Measurements from ENCODE around the gene CLIC6.

The CLIC6 gene

DNA sequence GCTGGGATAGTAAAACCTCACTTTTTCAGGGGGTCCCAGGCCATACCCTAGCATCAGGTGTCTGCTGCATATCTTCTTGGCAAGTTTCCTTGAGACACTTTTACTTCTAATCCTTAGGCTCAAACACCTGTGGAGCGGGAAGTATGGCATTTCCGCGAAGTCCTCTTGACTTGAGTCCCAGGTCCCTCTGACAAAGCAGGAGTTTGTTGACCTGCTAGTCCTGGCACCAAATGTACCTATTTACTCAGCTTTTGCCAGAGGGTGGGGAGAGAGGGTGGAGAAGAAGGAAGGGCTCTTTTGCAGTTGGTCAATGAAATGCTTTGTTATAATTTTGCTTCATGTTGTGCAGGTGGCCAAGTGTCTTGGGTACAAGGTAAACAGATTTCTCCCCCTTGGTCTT lies 59.7 kb downstream of the CLIC6 start:
- no peak for DNase-seq (ENCODE audit: low spot score)

DNA sequence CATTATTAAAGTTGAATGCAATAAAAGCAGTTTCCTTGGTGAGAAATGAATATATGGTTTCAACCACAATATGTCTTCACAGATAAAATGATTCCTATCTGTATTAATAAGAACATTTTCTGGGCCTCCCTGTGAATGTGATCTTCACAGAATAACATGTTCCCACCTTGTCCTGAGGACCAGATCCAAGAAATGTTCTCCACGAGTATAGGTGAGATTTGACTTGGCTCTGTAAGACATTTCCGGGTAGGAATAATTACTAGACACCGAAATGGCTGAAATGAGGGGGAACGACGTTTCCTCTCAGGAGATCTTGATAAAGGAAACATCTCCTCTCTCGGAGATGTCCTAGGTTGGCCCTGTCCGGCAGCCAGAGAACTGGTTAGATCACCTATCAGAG lies 61.4 kb downstream of the CLIC6 start:
- no peak for DNase-seq (ENCODE audit: low spot score)

DNA sequence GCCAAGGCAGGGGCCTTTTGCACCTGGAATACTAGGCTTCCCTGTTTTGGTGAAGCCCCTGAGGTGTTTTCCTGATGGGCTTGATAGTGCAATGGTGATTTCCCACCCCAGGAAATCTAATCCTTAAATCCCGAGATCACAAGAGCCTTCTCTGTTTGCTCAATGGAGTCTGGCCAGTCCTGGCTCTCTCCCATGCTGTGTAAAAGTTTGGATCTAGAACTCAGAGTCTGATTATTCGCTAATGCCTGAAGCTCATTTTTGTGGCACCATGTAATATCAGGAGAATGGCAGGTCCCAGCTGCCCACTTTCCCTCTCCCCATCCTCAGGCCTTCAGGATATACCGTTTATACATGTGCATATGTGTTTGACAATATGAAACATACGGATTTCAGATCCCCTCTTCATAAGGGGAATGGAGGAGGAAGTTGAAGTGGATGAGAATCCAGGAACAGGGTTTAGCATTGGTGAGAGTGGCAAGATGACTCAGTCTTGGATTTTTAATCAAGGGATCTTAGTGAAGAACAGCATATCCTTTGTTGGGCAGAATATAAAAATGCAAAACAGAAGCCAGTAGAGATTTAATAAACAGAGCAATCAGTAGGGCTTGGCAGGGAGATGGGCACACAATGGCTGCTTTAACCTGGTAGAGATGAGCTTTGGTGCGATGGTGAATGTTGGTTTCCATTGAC lies 62.1 kb downstream of the CLIC6 start:
- no peak for DNase-seq (ENCODE audit: low spot score)

DNA sequence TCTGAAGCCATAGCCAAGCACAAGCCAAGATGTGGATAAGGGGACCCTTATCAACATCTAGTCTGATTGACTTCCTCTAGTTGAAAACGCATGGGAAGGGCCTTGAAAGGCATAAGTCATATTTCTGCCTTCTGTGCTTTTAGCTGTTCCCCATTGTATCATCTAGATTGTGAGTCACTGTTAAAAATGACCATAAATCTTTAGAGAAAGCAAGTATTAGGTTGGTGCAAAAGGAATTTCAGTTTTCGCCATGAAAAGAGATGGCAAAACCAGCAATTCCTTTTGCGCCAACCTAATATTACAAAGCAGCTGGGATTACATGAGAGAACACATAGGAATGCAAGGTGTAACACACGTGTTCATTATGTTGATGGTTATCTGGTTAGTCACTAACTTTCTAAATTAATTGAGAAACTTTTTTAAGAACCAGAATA lies 63.6 kb downstream of the CLIC6 start:
- DNase-seq (ENCODE audit: low spot score): no peak

DNA sequence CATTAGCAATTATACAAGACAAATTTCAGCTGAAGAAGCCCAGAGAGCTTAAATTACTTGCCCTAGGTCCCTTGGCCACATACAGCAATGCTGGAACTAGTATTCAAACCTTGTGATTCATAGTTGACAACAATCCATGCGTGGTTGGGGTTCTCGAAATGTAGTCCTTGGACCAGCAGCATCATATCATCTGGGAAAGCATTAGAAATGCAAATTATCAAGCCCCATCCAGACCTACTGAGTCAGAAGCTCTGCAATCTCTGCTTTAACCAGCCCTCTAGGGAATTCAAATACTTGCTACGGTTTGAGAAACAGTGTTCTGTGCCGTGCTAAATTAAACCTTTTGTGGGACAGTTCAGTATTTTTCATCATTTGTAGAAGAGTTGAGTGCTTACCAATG lies 65.1 kb downstream of the CLIC6 start:
- DNase-seq (ENCODE audit: low spot score): no peak

DNA sequence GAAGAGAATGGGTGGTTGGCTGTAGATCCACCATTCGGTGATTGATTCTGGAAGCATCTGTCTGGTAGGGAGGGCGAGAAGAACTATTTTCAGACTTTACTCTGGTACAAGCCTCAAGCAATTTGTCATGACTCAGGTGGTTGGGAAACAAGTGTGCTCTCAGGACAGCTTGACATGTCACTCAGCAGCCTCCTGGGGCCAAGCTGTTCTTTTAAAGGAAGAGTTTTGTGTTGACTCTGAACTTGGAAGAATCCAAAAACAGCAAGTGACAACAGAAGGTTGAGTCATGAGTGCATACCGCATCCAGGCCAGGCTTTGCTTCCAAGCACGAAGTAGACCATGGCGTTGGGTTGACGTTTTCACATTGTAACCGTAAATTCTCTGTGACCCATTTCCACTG lies 65.9 kb downstream of the CLIC6 start:
- no peak for DNase-seq (ENCODE audit: low spot score)

DNA sequence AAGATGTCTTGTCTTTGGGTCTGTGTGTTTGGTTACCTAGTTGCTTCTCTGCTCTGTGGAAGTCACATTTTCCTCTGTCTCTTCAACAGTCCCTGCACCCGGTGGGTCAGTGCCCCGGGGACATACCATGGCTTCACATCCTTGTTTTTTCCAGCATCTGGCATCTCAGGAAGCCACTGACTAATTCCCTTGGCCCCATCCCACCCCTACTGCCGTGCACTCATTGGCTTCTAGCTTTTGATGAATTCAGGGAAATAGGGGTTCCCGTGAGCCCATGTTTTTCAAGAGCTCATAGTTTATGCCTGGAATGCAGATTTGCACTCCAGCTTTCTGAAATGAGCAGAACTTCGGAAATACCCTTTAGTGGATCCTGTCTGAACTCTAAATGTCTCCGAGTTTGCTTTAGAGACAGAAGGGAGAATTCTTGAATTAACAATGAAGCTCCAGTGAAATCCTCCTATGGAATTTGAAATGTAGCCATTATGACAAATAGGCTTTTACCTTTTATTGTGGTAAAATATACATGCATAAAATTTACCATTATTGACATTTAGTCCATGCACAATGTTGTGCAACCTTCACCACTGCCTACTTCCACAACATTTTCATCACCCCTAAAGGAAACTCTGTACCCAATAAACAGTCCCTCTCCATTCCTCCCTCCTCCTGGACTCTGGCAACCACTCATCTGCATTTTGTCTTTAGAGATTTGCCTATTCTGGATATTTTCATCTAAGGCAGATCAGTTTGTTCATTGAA lies 67.5 kb downstream of the CLIC6 start:
- no peak for DNase-seq (ENCODE audit: low spot score)

DNA sequence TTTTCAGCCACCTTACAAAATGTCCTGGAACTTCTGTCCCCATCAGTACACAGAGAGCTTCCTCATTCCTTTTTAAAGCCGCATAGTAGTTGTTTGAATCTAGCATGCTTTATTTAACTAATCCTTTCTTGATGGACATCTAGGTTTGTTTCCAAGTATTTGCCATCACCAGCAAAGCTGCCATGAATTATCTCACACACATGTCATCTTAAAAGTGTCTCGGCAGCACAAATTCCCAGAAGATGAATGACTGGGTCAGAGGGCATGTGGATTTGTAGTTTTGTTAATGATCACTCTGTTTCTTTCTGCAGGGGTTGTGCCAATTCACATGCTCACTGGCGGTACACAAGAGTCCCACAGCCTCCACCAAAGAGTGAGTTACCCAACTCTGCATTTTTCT lies 68.3 kb downstream of the CLIC6 start:
- no peak for DNase-seq (ENCODE audit: low spot score)

DNA sequence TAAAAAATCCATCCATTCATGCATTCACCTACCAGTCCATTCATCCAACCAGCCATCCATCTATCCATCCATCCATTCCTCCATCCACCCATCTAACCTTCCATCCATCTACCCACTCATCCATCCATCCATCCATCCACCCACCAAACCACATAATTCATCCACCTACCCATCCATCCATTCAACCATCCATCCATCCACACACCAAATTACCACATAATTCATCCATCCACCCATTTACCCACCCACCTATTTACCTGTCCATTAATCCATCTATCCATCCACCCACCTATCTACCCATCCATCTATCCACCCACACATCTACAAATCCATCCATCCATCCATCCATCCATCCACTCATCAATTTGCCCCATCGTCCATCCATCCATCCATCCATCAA lies 71.4 kb downstream of the CLIC6 start:
- no peak for DNase-seq (ENCODE audit: low spot score)

DNA sequence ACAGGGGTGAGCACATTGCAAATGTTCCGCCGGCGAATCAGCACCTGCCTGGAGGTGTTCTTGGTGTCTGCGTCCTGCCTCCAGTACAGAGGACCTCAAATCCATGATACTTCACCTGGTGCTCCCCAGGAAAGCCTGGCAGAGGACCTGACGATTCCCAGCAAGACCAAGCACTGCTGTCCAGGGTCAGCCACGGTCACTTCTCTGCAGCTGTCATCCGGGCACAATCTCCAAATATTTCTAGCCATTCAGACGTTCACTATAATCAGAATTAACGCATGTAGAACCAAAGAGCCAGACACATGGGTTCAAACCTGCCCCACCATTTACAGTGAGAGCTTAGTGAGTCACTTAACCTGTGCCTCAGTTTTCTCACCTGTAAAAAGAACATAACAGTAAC lies 74.5 kb downstream of the CLIC6 start:
- DNase-seq (ENCODE audit: low spot score): no peak

DNA sequence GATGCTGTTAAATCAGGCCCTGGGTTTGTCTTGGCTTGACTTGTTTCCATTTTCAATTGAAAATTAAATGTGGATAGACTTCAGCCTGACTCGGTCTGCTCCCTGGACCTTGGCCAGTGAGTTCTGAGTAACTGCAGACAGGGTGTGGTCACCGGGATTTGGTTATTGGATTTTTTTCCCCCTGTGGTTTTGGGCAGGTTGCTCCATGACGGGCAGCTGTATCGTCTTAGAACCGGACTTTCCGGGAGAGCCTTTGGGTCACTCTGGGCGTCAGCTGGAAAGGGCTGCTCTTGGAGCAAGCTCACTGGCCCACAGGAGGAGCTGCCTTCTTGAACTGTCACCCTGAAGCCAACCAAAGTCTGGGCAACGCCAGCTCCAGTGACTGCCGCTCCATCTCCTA lies 75.0 kb downstream of the CLIC6 start:
- DNase-seq (ENCODE audit: low spot score): no peak

DNA sequence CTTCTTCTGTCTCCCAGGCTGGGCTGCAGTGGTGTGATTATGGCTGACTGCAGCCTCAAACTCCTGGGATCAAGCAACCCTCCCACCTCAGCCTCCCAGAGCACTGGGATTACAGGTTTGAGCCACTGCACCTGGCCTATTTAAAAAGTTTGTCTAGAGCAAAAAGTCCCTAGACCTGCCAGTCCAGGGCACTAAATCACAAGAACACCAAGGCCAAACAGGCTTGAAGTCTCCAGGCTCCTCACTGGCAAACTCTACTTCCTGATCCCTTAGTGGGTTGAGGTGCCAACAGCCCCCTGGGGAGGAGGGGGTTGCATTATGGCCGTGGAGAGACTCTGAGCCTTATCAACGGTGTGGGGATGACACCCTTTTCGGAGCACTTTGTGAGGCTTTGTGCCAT lies 76.0 kb downstream of the CLIC6 start:
- no peak for DNase-seq (ENCODE audit: low spot score)

DNA sequence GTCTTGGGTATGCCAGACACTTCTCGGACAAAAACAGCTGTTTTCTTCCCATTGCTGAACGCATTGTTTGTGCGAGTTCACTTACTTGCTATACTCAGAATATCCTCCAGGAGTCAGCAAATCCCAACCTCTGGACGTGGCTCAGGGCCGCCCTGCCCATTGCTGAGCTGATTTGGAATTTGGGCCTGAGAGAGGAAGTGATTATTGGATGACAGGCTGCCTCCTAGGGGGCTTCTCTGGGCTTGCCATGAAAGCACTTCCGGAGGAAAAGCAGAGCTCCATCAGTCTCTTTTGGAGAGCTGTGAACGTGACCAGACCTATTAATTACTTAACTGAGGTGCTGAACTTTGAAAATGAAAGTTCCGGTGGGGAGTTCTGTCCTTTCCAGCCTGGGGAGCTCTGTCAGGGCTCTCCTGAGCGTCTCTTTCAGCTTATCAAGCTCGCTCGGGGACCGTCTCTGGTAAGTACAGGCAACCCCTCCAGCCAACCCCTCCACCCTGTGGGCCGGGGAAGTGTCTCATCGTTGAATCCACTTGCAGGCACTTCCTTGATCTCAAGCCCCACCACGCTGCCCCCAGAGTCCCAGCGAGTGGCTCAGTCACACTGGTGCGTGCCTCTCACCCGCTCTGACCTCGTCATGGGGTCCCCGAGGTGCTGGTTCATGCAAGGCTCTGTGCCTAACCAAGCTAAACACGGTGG lies 76.9 kb downstream of the CLIC6 start:
- peak; percentile 79 for DNase-seq (ENCODE audit: low spot score)

DNA sequence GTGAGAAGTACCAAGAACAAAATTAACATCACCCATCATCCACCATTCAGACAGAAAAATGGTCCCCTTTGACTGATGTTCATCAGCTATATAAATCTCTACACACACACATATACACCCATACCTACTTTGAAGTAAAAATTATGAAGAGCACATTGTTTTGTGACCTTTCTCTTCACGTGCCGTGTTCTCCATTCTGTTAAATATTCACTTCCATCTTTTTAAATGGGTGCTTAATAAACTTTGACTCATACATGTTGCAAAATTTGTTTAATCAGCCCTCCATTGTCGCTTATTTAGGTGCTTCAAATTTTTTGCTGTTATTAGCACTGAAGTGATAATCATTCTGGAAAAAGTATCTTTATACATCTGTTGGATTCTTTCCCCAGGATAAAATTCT lies 80.1 kb downstream of the CLIC6 start:
- DNase-seq (ENCODE audit: low spot score): no peak

DNA sequence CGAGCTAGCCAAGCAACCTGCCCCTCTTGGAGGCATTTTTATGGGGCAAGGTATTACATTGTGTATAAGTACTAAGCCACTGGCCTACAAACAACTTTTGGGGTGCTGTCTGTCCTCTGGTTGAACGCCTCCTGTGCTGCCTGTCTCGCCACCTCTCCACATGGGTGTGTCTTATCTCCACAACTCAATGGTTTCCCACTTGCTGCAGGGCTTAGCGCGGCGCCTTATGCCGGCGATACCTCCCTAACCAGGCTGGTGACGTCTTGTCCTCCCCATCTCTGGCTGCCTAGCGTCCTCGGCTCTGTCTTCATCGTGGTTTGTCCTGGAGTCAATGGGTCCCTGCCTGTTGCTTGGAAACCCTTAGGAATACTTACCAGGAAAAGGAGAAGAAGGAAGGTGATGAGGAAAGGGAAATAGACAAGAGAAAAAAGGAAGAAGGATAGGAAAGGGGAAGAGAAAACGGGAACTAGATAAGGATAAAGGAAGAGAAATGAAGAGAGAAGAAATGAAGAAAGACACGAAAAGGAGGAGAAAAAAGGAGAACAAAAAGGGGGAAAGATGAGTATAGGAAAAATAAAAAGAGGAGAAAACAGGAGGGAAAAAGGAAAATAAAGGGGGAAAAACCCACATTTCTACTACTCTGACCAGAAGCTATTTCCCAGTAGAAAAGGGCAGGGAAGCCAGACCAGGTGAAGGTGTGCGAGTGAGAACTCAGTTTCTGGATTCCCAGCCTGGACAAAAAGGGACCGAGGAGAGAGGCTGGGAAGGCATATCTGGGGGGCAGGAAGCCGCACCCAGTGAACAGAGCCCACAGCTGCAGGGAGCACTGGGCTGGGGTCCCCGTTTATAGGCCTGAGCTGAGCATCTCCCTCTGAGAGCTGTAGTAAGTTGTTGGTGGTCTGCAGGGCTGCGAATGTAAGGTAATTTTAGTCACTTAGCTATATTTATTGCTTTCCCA lies 86.2 kb downstream of the CLIC6 start:
- DNase-seq (ENCODE audit: low spot score): no peak

DNA sequence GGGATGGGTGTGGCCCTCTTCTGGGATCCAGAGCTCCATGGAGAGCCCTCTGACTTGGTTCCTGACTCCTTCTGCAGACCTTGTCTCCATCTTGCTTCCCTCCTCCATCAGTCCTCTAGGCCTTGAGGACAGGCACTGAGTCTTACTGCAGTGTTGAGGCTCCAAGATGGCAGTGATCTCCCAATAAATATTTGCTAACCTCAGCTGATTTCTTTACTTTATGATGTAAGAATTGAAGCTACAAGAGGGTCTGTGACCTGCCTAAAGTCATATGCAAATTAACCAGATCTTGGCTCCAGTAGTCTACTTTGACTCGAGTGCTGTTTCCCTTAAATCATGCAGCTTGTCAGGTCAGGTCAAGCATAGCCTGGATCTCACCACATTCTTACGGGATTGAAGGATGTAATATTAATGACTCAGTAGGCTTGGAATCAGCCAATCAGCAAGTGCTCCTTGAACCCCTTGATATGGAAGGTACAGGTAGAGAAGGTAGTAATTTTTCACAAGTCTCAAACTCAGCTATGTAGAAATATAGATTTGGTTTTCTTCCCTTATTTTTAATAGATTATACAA lies 93.0 kb downstream of the CLIC6 start:
- DNase-seq (ENCODE audit: low spot score): no peak

DNA sequence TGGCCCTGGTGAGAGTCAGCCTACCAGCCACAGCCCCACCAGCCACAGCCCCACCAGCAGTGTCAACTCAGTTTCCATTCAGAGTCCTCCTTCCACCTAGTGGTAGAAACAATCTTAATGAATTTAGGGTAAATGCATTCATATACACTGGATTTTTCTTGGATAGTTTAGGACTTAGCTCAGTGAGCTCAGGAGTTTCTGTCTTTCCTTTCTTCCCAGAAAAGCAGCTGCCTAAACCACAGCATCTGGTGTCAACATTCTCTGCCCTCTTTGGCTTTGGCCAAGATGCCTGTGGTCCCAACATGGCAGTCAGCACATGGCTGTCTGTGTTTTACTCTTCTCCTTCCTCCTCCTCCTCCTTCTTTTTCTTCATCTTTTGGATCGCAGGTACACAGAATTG lies 94.0 kb downstream of the CLIC6 start:
- DNase-seq (ENCODE audit: low spot score): no peak

DNA sequence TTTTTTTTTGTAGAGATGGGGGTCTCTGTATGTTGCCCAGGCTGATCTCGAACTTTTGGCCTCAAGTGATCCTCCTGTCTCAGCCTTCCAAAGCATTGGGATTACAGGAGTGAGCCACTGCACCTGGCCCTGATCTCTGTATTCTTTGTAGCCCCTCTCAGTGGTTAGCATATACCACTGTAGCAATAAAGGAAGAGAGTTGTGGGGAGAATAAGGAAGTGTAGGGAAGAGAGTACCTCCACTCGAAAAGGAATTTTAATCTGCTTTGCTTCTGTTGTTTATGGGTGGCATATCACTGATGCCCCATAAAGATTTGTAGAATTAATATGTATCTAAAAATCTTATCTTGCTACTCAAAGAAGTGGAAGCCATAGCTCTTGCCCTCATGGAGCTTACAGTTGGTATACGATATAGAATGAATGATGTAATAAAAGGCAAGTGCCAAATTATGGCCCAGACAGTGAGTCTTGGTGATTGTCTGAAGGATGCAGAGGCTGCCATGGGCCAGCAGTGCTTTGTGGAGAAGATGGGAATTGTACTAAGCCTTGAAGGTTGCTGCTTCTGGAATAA lies 96.0 kb downstream of the CLIC6 start:
- no peak for DNase-seq (ENCODE audit: low spot score)

DNA sequence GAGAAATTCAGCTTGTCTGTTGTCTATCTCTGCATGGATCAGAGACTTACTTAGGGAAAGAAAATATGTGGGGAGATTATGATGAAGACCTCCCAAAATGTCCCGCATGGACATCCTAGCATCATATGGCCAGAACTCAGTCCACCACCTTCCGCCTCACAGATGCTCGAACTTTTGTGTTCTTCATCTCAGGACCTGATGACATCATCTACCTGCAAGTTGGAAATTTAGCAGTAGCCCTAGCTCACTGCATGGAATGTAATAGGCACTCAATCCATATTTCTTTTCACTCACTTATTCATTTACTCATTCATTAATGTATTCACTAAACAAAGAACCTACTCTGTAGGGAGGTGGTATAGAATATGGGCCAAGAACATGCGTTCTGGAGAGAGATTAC lies 96.8 kb downstream of the CLIC6 start:
- DNase-seq (ENCODE audit: low spot score): no peak

DNA sequence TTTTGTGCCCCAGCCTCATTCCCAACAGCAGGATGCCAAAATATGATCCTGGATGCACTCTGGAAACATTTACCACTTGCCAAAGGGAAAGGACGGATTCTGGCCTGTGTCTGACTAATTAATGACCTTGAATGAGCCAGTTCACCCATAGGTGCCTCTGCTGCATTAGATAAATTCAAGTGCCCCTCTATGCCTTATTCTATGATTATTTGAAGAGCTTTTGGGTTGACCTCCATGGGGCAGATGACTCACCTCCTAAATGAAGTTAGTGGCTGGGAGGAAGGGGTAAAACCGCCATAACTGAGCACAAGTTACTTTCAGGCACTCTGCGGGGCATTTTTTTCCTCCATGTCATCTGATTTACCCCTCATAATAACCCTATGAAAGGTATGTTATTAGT lies 98.1 kb downstream of the CLIC6 start:
- DNase-seq (ENCODE audit: low spot score): no peak

All from NAMALWA (cell line).